ENCODE data around the gene IMMP2L. TPM values are rescaled to one million over a fixed set of nuclear protein-coding genes. Genes with fewer than 3 reads are reported as not detected.

Gene IMMP2L
- total RNA-seq, 1 donor from 2014 or later = 32.0 TPM

- no peak for DNase-seq
Measured at GRCh38 chr7:111556977-111557376, 5.3 kb downstream of the IMMP2L start.

GRCh38 chr7:111554086-111554485, 8.2 kb downstream of the IMMP2L start:
- no peak for DNase-seq

- no peak for DNase-seq
Measured at GRCh38 chr7:111541067-111541466, 21.2 kb downstream of the IMMP2L start.

DNA sequence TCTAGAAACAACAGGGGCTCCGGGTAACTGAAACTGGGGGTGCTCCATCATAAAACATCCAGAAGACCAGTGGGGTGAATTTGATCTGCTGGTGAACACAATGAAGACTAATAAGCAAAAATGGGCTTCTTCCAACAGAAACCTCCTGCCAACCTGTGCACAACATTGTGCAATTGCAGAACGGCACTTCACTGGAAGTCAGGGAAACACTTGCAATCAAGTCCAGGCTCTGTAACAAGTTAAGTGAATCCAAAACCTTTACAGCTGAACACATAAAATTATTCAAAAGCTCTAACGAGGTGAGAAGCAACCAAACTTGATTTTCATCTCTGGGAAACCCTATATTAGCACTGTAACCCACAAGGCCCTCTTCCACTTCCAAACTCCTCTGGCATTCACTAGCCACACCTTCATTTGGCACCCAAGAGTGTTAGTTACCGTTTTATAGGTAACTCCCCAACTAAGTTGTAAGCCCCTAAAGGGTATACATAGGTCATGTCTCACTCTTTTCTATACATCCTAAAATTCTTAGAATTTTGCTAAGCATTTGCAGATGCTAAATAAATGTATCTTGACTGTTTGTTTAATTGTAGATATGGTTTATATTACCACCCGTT, 22.0 kb downstream of the IMMP2L start:
- no peak for DNase-seq

GRCh38 chr7:111537134-111537533, 25.2 kb downstream of the IMMP2L start:
- DNase-seq = no peak

GRCh38 chr7:111535142-111535870, 27.0 kb downstream of the IMMP2L start:
- no peak for DNase-seq

GRCh38 chr7:111532625-111533024, 29.7 kb downstream of the IMMP2L start:
- peak; percentile 58 for DNase-seq

DNA sequence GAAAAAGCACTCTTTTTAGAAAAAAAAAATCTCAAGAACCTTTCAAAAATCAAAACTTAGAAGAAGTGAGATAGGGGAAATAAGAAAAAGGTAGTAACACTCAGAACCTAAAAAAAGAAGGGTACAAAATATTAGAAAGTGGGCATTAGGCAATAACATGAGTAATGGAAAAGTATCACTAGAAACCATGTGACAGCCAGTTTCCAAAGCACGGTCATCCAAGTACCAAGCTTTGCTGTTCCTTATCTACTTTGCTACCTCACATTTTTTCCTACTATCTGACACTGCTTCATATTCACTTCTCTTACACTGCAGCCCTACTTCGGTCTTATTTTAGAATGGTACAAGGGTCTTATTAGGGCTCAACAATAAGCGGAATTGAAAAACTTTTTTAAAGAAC, 30.3 kb downstream of the IMMP2L start:
- no peak for DNase-seq

DNA sequence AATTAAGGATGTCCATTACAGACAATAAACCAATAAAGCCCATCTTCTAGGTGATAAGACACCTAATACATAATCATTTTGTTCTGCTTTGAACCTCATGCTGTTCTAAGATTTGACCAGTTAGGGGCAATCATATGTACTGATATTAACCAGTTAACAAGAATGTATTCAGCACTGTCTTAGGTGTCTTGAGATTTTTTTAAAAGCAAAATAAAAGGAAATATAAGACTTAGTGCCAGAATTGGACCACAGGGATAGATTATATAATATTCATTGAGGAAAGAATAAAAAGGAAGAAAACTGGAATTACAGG, 32.0 kb downstream of the IMMP2L start:
- DNase-seq = no peak

DNA sequence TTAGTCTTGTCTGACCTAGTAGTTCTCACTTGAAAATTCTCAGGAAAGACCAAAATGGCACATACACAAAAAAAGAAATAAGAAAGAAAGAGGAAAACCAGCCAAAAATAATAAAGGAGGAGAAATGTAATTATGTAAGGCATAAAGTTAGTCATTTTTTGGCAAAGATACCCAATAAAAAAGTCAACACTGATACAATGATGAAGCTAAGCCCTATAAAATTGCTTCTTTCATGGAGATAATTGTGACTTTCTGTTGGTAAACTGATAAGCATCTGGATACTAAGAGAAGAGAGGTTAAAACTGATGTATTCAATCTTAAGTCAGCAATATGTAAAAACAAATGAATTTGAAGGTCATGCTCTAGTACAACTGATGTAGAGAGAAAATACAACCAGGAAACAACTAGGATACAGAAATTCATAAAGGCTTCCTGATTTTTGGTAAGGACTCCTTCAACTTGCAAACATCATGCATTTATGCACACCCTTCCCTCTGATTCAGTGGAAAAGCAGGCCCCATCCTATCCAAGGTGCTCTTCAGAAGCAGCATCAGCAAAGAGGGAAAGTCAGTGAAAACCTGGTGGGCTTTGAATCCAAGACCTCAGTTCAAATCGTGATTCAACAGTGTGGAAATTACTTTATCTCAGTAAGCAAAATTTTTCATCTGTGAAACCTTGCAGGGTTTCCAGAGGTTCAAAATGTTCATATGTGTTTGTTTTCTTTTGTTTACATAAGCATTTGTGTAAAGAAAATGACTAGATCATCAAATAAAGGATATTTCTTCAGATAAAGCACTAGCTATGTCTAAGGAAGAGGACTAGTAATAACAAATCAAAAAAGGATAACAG, 32.6 kb downstream of the IMMP2L start:
- DNase-seq = no peak

DNA sequence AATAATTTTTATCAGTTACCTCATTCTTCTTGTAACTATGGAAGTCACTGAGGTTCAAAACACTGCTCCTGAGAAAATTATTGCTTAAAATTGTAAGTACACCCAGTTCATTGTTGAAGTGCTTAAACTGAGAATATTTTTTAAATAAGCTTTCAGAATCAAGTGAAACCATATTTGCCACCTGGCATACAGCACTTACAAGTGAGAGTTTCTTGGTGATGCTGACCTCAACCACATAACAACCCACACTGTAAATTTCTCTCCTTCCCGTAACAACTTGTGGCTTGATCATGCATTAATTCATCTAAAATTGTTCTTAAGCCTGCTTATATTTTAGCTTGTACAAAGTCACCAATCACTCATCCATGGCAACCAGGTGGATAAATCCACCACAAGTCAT, 34.0 kb downstream of the IMMP2L start:
- DNase-seq = no peak

DNA sequence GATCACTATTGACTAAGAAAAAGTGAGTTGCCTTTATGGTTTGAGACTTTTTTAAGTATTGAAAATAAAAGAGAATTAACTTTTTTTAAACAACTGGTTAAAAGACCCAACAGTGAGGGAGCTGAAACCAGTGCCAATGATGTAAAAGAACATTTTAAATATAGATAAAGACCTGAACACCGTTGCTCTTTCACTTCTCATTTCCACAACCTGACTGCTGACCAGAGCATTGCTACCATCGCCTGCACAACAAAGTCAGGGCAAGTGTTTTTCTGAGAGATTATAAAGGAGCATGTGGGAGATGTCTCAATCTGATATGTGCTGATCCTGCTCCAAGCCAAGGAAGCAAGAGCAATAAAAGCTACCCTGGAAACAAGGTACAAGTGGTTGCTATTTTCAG, 34.7 kb downstream of the IMMP2L start:
- DNase-seq = no peak

- no peak for DNase-seq
Measured at GRCh38 chr7:111525100-111525499, 37.2 kb downstream of the IMMP2L start.

- DNase-seq = no peak
Measured at GRCh38 chr7:111521660-111522059, 40.6 kb downstream of the IMMP2L start.

DNA sequence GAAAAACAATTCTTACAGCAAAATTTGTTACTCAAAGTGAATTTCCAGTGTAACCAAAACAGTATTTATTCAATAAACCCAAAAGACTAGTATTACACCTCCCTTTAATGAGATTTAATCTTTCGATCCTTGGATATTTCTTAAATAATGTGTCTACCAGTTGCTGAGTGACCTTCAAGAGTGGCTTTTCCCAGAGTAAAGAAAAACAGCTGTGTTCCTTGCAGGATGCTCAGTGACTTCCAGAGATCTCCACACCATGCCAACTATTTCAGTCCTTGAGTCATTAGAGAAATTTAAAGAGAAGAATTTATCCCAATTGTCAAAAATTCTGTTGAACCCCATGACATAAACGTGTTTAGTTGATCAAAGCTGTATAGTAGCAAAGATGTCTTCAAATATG, 44.0 kb downstream of the IMMP2L start:
- DNase-seq = no peak

GRCh38 chr7:111517549-111517951, 44.7 kb downstream of the IMMP2L start:
- DNase-seq = no peak

- no peak for DNase-seq
Measured at GRCh38 chr7:111516612-111517011, 45.7 kb downstream of the IMMP2L start.

- no peak for DNase-seq
Measured at GRCh38 chr7:111513566-111513965, 48.7 kb downstream of the IMMP2L start.

- DNase-seq = no peak
Measured at GRCh38 chr7:111511845-111512244, 50.4 kb downstream of the IMMP2L start.

DNA sequence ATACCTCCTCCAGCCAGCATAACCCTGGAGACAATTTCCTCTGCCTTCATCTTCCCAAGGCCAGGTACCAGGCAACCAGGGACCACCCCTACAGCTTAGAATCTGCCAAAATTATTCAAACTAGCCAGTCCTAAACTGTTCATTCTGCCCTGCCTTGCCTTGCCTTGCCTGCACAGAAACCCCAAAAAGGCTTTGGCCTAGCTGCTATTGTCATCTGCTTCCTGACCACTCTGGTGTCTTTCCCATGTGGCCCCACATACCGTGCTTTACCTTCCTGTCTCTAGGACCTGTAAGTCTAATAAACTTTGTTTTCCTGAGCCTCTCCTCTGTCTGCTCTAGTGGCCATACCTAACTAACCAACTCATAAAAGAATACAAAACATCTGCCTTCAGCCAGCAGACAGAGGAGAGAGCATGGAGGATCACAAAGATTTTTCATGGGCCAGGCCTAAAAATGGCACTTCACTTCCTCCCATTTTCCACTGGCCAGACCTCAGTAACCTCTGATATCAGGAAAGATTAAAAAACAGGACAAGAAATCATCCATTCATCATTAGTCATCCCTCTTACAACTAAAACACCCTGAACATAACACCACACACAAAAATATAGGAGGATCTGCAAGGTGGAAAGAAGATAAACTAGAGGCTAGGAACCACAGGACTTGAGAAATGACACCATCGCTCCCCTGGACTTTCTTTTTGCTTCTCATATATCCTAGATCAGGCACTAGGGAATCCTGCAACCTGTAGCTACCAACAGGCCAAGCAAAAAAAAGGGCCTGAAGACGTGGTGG, 51.5 kb downstream of the IMMP2L start:
- no peak for DNase-seq

DNA sequence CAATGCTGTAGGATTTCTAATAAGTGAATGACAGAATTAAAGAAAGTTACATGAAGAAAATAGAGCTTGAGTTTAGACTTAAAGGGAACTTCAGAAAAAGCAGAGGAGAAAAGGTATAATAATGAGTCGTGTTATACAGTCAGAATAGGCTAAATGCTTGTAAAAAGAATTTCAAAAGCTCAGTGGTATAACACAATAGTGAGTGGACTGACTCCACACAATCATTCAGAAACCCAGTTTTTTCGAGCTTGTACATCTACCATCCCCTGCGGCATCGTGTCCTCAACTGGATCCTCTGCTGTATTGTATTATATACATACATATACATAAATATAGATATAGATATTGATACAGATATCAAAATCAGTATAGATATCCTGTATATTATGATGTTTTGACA, 52.2 kb downstream of the IMMP2L start:
- DNase-seq = no peak

GRCh38 chr7:111509288-111509687, 53.0 kb downstream of the IMMP2L start:
- DNase-seq = no peak

DNA sequence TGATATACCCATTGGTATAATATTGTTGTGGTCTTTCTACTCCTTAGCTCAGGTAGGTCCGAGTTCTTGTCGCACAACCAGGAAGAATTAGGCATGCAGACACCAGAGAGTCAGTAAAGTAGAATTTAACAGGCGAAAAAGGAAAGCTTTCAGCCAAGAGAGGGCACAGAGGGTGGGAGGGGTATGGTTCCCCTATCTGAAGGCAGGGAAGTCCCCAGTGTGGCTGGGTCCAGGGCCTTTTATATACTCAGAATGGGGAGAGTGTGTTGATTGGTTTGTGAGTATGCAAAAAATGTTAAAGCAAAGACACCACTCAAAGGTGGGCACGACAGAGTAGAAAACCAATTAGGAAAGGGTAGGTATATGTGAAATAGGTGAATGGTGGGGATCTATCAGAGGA, 53.9 kb downstream of the IMMP2L start:
- DNase-seq = no peak
